ENCODE data around the gene CDH23. TPM values are rescaled to one million over a fixed set of nuclear protein-coding genes. Genes with fewer than 3 reads are reported as not detected.

Gene CDH23
- total RNA-seq, 1 donor from 2014 or later, result 3.7 TPM

DNA sequence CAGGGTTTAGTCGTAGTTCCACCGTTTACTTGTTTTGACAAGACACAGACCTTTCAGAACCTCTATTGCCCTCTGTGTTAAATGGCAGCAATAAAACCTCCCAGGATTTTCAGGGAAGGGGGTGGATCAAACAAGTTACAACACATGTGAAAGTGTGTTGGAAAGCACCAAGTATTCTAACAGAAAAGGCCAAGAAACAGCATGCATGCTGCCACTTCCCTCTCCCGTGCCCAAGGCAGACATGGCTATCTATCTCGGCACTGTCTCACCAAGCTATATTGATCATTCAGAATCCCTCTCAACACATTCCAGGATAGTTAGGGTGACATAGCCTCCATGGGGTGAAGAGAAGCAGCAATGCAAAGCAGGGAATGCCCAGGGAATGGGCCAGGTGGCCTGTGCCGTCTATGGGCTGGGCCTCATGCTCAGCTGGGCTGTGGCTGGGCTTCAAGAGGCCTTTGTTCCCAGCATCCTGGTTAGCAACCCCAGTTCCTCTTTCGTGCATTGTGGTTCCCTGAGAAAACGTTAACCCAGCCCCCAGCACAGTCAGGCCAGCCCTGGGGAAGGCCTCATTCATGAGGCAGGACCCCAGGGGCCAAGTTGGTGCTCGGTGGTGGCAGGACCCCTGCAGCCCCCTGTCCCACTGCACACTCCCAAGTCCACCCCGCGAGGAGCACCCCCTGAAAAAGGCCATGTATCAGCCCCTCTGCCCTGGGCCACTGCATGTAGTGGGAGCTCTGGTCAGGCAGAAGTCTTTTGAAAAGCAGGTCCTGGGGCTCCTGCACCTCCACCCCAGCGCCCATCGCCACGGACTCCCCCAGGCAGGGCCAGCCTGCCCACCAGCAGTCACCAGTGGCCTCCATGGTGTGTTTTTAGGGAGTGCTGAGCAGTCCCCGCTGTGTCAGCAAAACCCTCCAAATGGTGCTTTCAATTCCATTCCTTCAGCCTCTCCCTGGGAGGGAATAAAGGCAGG, 351.1 kb downstream of the CDH23 start:
- intact Hi-C loops (cut with DNase I), result no loop called here
- peak; percentile 65 for DNase-seq
- peak; percentile 13 for ATAC-seq (ENCODE audit: poor library complexity)

DNA sequence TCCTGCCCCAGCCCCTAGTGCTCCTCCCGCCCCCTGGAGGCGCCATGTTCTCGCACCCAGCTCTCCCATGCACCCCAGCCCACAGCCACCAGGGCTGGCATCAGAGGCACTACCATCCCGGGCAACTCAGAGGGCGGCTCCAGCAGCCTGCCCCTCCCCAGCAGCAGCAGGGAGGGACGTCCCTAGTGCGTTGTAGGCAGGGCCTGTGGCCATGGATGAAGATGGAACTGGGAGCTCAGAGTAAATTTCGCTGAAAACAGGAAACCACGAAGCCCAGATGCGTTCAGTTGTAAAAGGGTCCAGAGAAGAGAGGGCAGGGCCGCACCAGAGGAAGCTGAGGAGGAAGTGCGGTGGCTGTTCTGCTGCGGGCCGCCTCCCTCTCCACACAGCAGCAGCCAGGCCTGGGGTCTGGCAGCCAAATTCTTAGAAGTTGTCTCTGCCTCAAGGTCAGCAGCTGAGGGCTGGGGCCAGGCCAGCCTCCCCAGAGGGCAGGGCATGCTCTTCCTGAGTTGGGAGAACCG, 352.0 kb downstream of the CDH23 start:
- peak; percentile 92 for DNase-seq
- peak; percentile 68 for ATAC-seq (ENCODE audit: poor library complexity)
- intact Hi-C loops (cut with DNase I), result no loop called here

DNA sequence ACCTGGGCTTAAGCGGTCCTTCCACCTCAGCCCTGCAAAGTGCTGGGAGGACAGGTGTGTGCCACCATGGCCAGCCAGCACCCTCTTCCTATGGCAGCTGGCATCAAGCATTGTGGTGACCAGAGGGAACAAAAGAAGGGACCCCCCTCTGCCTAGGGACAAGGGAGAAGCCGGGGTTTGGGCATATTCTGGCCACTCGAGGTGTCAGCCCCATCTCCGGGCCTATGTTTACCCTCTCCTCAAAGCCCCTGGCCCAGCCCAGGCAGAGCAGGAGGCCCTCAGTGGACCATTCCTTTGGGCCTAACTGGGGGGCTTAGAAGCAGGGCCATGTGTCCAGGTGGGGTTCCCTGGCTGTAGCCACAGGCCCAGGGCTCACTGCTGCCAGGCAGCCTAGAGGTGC, 352.7 kb downstream of the CDH23 start:
- intact Hi-C loops (cut with DNase I), result no loop called here
- DNase-seq (peak; percentile 34), ATAC-seq (ENCODE audit: poor library complexity) (no peak)

DNA sequence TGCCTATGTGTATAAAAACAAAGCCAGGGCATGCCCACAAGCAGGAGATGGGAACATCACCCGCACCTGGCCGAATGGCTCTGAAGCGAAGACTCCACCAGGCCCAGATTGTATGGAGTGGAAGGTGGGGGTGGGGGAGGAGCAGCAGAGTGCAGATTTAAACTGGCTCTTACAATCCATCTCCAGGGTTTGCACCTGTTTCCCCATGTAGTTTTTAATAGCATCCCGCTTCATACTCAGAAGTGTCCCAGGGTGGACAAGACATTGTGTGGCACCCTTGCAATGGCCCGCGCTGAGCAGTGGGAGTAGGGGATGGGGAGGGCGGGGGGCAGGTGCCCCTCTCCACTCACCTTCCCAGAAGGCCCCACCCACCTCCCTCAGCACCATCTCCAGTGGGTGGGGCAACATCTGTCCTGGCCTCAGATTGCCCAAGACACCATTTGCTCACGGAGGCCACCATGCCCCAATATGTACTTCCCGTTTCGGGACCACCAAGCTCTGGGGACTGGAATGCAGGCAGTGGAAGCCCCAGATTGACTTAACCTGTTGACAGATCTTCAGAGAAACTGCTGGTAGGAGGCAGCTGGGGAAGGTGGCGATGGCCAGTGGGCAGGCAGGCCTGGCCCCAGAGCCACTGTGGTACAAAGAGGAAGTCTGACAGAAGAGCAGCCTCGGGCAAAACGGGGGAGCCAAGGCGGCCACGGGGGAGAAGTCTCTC, 353.6 kb downstream of the CDH23 start:
- DNase-seq (peak; percentile 62), ATAC-seq (ENCODE audit: poor library complexity) (no peak)
- intact Hi-C loops (cut with DNase I), result no loop called here

DNA sequence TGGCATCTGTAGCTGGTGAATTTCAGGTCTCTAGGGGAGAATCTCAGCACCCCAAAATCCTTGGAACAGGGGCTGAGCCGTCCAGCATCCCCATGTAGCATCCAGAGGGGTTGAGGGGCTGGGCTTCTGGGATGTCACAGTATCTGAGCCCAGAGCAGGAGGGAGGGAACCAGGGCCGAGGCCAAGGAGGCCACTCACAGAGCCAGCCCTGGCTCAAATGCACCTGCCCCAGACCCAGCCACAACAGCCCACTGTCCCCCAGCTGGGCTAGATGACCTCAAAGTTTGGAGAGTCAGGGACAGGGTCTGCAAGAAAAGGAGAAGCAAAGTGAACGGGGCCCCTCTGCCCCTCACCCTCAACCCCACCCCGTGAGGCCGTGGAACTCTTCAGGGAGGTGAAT, 354.3 kb downstream of the CDH23 start:
- intact Hi-C loops (cut with DNase I), result no loop called here
- ATAC-seq (ENCODE audit: poor library complexity) (no peak), DNase-seq (peak; percentile 39)

GRCh38 chr10:71751515-71752224, 354.9 kb downstream of the CDH23 start:
- intact Hi-C loops (cut with DNase I), result no loop called here
- DNase-seq (peak; percentile 38), ATAC-seq (ENCODE audit: poor library complexity) (no peak)

DNA sequence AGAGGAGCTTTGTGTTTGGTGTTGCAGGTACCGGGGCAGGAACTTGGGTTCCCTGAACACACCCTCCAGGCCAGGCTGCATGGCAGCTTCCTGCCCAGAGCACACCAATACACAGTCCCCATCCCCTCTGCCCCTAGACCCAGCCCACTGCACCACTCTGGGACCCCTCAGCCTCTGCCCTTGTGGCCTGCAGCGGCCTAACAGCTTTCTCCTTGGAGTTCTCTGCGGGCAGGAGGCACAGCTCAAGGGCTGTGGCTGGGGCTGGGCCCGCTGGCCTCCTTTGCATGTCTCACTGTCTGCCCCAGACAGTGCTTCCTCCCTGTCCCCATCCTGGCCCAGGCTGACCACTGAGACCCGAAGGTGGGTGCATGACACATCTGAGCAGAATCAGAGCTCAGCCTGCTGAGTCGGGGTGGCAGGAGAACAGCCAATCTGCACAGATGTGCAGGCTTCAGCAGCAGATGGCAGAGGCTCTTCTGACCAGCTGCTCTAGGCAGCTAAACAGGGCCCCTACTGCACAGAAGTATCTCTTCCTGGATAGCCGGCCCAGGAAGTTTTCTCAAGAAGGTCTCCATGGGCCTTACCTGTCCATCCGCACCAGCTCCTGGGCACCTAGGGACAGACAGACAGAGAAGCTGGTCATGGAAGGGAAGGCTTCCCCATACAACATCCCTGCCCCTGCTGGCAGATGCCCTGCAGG, 355.8 kb downstream of the CDH23 start:
- intact Hi-C loops (cut with DNase I), result no loop called here
- DNase-seq (peak; percentile 45), ATAC-seq (ENCODE audit: poor library complexity) (no peak)

DNA sequence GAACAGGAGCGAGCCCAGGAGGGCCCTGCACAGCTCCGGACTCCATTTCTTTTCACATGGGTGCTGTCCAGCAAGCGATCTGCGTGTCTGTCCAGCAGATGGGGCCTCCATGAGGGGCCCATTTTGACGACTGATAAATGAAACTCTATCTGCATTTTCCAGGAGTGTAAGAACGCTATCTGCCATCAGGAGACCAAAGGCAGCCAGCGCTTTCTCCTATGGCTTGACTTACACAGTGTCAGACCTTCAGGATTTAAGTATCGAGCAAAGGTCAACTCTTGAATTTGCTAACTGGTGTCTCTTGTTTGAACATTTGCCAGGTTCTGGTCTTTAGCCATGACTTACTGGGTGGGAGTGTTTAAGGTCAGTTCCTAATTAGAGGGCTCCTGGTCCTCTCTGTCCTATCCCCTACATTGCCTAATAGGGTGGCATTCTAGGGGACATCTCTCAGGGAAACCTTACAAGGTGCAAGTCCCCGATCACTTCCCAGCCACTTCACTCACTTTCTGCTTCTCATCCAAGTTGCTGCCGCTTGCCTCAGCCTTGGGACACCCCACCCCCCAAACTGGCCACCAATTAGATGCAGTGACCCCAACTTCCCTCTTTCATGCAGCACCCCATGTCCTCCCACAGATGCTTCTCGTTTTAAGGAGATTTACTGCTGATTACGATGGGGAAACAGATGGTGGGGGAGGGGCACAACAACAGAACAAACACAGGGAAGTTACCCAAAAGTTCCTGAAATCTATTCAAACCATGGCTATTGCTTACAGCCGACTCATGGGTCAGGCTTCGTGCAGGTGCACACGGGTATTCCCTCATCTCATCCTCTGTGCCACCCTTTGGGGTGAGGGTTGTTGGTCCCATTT, 356.6 kb downstream of the CDH23 start:
- intact Hi-C loops (cut with DNase I), result no loop called here
- no peak for ATAC-seq (ENCODE audit: poor library complexity)
- peak; percentile 74 for DNase-seq

- intact Hi-C loops (cut with DNase I), result no loop called here
- ATAC-seq (ENCODE audit: poor library complexity) (no peak), DNase-seq (peak; percentile 33)
These were observed 357.3 kb downstream of the CDH23 start for GRCh38 chr10:71753960-71754505.

DNA sequence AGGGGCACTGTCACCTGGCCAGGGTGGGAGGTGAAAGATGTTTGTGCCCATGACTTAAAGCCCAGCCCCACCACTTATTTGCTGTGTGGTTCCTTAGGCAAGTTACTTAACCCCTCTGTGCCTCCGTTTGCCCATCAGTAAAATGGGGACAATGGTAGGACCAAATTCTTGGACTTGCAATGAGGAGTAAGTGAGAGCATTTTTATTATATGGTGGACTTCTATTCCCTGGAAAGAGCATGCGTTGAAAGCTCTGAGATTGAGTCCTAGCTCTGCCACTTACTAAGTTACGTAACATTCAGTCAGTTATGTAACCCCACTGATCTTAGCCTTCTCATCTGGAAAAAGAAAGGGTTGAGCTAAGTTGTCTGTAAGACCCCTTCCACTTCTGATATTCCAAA, 357.8 kb downstream of the CDH23 start:
- no peak for DNase-seq
- intact Hi-C loops (cut with DNase I), result no loop called here

DNA sequence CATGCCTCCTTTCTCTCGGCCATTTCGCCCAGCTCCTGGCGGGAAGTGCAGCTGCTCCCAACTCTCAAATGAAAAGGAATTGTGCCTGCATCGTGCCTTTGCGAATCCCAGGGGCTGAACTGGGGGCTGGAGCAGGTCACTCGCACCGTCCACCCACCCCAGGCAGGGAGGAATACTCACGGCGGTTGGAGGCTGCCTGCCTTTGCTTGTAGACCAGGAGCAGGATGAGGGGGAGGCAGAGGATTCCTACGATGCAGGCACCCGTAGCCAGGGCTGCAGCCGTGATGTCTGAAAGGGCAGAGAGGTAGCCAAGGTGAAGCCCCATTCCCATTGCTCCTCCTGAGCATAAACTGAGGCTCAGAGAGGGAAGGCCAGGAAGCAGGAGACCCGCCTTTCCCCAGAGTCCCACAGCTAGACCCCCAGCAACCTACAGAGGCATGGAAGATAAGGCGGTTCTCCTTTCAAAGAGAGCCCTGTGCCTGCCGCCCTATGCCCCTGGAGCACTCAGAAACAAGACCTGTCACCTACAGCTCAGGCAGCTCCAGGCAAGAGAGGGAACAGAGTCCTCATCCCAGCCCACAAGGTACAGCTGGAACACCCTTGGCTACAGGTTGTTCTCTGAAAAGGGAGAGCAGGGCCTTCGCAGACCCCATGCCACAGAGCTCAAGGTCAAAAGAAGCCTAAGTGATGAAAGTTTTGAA, 358.6 kb downstream of the CDH23 start:
- peak; percentile 36 for DNase-seq

More for the DNA sequence above, 357.8 kb downstream of the CDH23 start:
- ATAC-seq (ENCODE audit: poor library complexity), result no peak

DNA sequence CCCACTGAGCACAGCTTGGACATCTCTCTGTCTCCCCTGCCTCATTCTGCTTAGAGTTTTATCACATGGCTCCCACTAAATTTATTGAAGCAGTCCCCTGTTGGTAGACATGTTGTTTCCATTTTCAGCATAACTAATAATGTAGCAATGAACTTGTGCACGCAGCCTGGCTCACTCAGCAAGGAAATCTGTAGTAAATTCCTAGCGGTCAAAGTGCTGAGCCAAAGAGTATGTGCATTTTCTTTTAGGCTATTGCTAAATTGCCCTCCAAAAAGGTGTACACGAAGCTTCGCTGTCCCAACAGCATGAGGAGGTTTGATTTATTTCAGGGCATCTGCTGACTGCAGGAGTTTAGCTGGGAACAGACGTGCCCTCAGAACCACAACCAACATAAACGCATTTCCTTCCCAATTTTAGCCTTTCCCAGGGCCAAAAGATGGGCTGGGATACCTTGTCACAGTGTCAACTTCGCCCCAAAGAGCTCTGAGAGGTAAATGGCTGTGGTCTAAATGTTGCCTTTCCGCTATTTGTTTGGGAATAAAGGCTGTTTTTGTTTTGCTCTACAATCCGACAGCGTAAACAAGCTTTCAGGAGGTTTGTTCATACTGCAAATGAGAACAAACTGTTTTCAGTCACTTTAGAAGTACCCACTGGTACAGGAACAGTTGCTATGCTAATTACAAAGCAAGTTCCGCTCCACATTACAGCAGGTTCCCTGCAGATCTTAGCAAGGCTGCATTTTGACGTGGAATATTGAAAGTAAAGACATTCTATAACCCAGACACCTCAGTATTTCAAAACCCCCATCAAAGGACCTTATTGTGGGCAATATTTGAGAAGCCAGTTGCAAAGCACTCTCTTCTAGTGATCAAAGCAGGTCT, 359.8 kb downstream of the CDH23 start:
- DNase-seq, result no peak
- no peak for ATAC-seq (ENCODE audit: poor library complexity)
- intact Hi-C loops (cut with DNase I), result no loop called here

More for the DNA sequence above, 358.6 kb downstream of the CDH23 start:
- ATAC-seq (ENCODE audit: poor library complexity), result no peak
- intact Hi-C loops (cut with DNase I), result no loop called here

GRCh38 chr10:71757399-71757922, 360.7 kb downstream of the CDH23 start:
- peak; percentile 69 for DNase-seq
- intact Hi-C loops (cut with DNase I), result no loop called here
- peak; percentile 70 for ATAC-seq (ENCODE audit: poor library complexity)

GRCh38 chr10:71761105-71761511, 364.4 kb downstream of the CDH23 start:
- ATAC-seq (ENCODE audit: poor library complexity), result no peak
- intact Hi-C loops (cut with DNase I), result no loop called here
- DNase-seq, result no peak

DNA sequence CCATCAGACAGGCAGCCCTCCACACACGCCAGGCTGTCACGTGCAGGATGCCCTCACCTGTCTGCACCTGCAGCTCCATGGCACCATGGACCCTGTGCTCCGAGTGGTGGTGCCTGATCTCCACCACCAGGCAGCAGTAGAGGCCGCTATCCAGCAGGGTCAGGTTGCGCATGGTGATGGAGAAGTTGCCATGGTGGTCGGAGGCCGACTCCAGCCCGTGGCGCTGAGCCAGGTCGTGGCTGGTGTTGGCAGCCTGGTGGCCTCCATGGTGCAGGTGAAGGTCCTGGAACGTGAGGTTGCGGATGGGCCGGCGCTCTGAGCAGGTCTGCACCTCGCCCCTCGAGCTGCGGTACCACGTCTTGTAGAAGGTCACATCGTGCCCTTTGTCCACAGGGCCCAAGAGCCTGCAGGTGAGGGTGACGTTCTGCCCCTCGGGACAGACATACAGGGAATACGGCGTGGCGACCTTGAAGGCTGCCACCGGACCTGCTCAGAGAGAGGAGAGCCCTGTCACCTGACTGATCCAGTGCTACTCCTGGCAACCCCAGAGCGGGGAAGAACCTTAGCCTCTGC, 364.9 kb downstream of the CDH23 start:
- intact Hi-C loops (cut with DNase I), result no loop called here
- ATAC-seq (ENCODE audit: poor library complexity) (peak; percentile 57), DNase-seq (peak; percentile 55)

All from Right ventricle myocardium superior (tissue), 1 donor.